ENCODE data around the gene CACNA2D3. TPM values are rescaled to one million over a fixed set of nuclear protein-coding genes. Genes with fewer than 3 reads are reported as not detected.
A peak's percentile ranks its signal among the peaks of the same experiment; 100 is the strongest.

Gene CACNA2D3
- total RNA-seq, 1 experiment from 2014 or later: not detected

GRCh38 chr3:54237788-54238502, 115.6 kb downstream of the CACNA2D3 start:
- BruUV-seq (replicated peaks): no TSS peak

GRCh38 chr3:54240309-54240708, 118.0 kb downstream of the CACNA2D3 start:
- Histone ChIP-seq H3K4me1 (no peaks in the 10 kb centered on the region), H3K4me3 (ENCODE audit: low read depth, low read length) (no peak overlapping the region), H3K27me3 (replicated peaks; ENCODE audit: control insufficient read depth, insufficient read depth, low read length) (no peaks in the 10 kb centered on the region), H3K36me3 (ENCODE audit: control insufficient read depth, insufficient read depth, low read length) (no peaks in the 10 kb centered on the region), H3K9me3 (no peaks in the 10 kb centered on the region)
- no peaks in the 10 kb centered on the region for H3K27me3 Mint-ChIP-seq (ENCODE audit: insufficient read depth, unreplicated experiment)
- H3K36me3 Mint-ChIP-seq (ENCODE audit: insufficient read depth, unreplicated experiment): no peaks in the 10 kb centered on the region
- no peak overlapping the region for H3K4me3 Mint-ChIP-seq (ENCODE audit: unreplicated experiment)
- ChIA-PET CTCF (no interaction called here), POLR2A (no interaction called here)
- no peaks in the 10 kb centered on the region for H3K4me1 Mint-ChIP-seq (ENCODE audit: low read depth, unreplicated experiment)
- TF ChIP-seq, protein P1, sequence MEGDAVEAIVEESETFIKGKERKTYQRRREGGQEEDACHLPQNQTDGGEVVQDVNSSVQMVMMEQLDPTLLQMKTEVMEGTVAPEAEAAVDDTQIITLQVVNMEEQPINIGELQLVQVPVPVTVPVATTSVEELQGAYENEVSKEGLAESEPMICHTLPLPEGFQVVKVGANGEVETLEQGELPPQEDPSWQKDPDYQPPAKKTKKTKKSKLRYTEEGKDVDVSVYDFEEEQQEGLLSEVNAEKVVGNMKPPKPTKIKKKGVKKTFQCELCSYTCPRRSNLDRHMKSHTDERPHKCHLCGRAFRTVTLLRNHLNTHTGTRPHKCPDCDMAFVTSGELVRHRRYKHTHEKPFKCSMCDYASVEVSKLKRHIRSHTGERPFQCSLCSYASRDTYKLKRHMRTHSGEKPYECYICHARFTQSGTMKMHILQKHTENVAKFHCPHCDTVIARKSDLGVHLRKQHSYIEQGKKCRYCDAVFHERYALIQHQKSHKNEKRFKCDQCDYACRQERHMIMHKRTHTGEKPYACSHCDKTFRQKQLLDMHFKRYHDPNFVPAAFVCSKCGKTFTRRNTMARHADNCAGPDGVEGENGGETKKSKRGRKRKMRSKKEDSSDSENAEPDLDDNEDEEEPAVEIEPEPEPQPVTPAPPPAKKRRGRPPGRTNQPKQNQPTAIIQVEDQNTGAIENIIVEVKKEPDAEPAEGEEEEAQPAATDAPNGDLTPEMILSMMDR (IDR thresholded peaks at IDR 0.05; ENCODE audit: insufficient read depth in 1 of 2, low read depth in 1 of 2, low read length in 1 of 2, severe bottlenecking in 1 of 2, unreplicated experiment in 1 of 2): no peak
- H3K9me3 Mint-ChIP-seq (ENCODE audit: unreplicated experiment): no peaks in the 10 kb centered on the region
- no TSS peak for BruUV-seq (replicated peaks)
- intact Hi-C loops (cut with micrococcal nuclease; ENCODE audit: unreplicated experiment): no loop called here
- no peak for DNase-seq
- no peak overlapping the region for H3K27ac Mint-ChIP-seq (ENCODE audit: unreplicated experiment)

More at GRCh38 chr3:54237788-54238502, 115.6 kb downstream of the CACNA2D3 start:
- Mint-ChIP-seq H3K4me1 (ENCODE audit: low read depth, unreplicated experiment) (no peaks in the 10 kb centered on the region), H3K9me3 (ENCODE audit: unreplicated experiment) (no peaks in the 10 kb centered on the region), H3K27me3 (ENCODE audit: insufficient read depth, unreplicated experiment) (peaks cover 8% of the 10 kb centered on the region), H3K4me3 (ENCODE audit: unreplicated experiment) (no peak overlapping the region), H3K27ac (ENCODE audit: unreplicated experiment) (no peak overlapping the region), H3K36me3 (ENCODE audit: insufficient read depth, unreplicated experiment) (no peaks in the 10 kb centered on the region)
- CTCF ChIA-PET: no interaction called here
- intact Hi-C loops (cut with micrococcal nuclease; ENCODE audit: unreplicated experiment): no loop called here
- Histone ChIP-seq H3K9me3 (no peaks in the 10 kb centered on the region), H3K4me1 (no peaks in the 10 kb centered on the region), H3K36me3 (ENCODE audit: control insufficient read depth, insufficient read depth, low read length) (no peaks in the 10 kb centered on the region), H3K4me3 (ENCODE audit: low read depth, low read length) (no peak overlapping the region), H3K27me3 (replicated peaks; ENCODE audit: control insufficient read depth, insufficient read depth, low read length) (no peaks in the 10 kb centered on the region; the same call in 1 of the 2 replicates)
- POLR2A ChIA-PET: no interaction called here
- TF ChIP-seq, protein P1 (IDR thresholded peaks at IDR 0.05; ENCODE audit: insufficient read depth in 1 of 2, low read depth in 1 of 2, low read length in 1 of 2, severe bottlenecking in 1 of 2, unreplicated experiment in 1 of 2): no peak
- no peak for DNase-seq

DNA sequence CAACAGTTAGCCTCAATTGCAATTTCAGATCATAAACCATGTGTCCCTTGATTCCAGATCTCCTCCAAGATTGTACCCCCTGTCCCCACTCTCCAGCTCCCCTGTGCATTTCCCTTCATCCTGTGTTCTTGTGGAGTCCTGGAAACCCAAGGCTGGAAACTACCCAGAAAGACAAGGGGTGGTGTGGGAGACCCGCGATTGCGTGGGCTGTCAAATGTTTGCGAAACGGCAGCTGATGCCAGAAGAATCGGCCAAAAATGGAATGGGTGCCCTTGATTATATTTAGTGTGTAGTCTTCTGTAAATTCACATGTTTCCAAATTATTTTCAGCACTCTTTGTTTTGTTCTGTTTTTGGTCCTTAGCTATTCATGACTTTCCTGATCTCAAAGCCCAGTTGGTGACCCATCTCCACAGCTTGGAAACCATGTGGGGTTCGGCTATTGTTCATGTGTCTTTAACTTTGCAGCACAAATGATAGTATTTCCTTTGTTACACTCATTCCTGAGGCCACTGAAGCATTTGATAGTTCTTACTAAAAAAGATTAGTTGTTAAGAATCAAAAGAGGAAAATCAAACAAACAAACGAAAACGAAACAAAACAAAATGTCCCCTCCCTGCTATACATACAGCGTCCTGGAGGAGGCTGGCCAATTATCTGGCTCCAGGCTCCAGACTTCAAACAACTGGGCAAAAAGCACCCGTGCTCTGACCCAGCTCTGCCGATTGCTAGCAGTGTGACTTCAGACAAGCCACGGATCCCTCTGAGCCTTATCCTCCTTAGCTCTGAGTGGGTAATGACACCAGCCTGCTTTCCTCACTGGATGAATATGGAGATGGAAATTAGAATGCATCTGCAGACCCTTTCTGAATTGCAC, 120.9 kb downstream of the CACNA2D3 start:
- TF ChIP-seq, protein P1 (IDR thresholded peaks at IDR 0.05; ENCODE audit: insufficient read depth in 1 of 2, low read depth in 1 of 2, low read length in 1 of 2, severe bottlenecking in 1 of 2, unreplicated experiment in 1 of 2): no peak
- BruUV-seq (replicated peaks): no TSS peak
- no peaks in the 10 kb centered on the region for H3K9me3 ChIP-seq
- H3K27ac Mint-ChIP-seq (ENCODE audit: unreplicated experiment): no peak overlapping the region
- no peak for DNase-seq
- H3K4me1 ChIP-seq: no peaks in the 10 kb centered on the region
- no peaks in the 10 kb centered on the region for H3K27me3 Mint-ChIP-seq (ENCODE audit: insufficient read depth, unreplicated experiment)
- H3K4me3 Mint-ChIP-seq (ENCODE audit: unreplicated experiment): peak overlapping the region; percentile 44
- intact Hi-C loops (cut with micrococcal nuclease; ENCODE audit: unreplicated experiment): no loop called here
- ChIA-PET CTCF (no interaction called here), POLR2A (no interaction called here)
- no peaks in the 10 kb centered on the region for H3K36me3 ChIP-seq (ENCODE audit: control insufficient read depth, insufficient read depth, low read length)
- H3K4me3 ChIP-seq (ENCODE audit: low read depth, low read length): 0 out of 2 replicates have a peak overlapping the region, but pooled peaks have one; percentile 2
- H3K36me3 Mint-ChIP-seq (ENCODE audit: insufficient read depth, unreplicated experiment): no peaks in the 10 kb centered on the region
- no peaks in the 10 kb centered on the region for H3K4me1 Mint-ChIP-seq (ENCODE audit: low read depth, unreplicated experiment)
- H3K9me3 Mint-ChIP-seq (ENCODE audit: unreplicated experiment): peaks cover 9% of the 10 kb centered on the region
- H3K27me3 ChIP-seq (replicated peaks; ENCODE audit: control insufficient read depth, insufficient read depth, low read length): no peaks in the 10 kb centered on the region

All from Caco-2 (cell line).